Endothelial cell of umbilical vein (primary cell): Measurements from ENCODE around the gene HOXD4. TPM values are rescaled to one million over a fixed set of nuclear protein-coding genes. Genes with fewer than 3 reads are reported as not detected.

Experiments used
- BruUV-seq: library from RNA; stranded (reverse); fragments of 400-500 nt; replicated peaks from 2 replicates; lab custom pipeline; 2021; lab: Mats Ljungman, UMichigan
- CTCF ChIA-PET: fragments of 300-600, 350-600 bp; sonication (Branson Sonifier 250); formaldehyde crosslinking; loops from one replicate; lab custom pipeline; 2021; ENCODE audit warnings: antibody characterized with exemption, inconsistent platforms; lab: Charles Lee
- POLR2A ChIA-PET: fragments of 300-600, 350-600 bp; sonication (Branson Sonifier 250); formaldehyde crosslinking; loops from one replicate; lab custom pipeline; 2021; ENCODE audit warnings: antibody characterized with exemption, inconsistent platforms; lab: Charles Lee
- DNase-seq: peaks from one replicate; pipeline ENCODE4 v3.0.0-alpha.2; 2011; ENCODE audit warnings: low read depth, low spot score
- FAIRE-seq: peaks from 2 replicates; lab custom pipeline; 2011; peaks lifted over from hg19 to GRCh38; lab: Jason Lieb, UNC
- H2AFZ ChIP-seq: 2 replicates; pipeline ENCODE4 v1.6.0; 2012; ENCODE audit warnings: low read depth, low read length, control low read depth, inconsistent platforms
- H3K27ac ChIP-seq: 2 replicates; pipeline ENCODE4 v1.5.1; 2011; ENCODE audit warnings: low read depth, mild to moderate bottlenecking, control low read depth, low read length, moderate library complexity; ENCODE audit not compliant: insufficient read depth
- H3K27me3 ChIP-seq, 2 experiments: 2 replicates each; pipeline versions ENCODE4 v1.6.0 to v1.6.1; 2011; ENCODE audit warnings: low read length in 2 of 2, mixed read lengths in 1 of 2; ENCODE audit not compliant: control insufficient read depth in 2 of 2, insufficient read depth in 2 of 2
- H3K36me3 ChIP-seq, 2 experiments: 2 replicates in 1 of 2; 3 replicates in 1 of 2; pipeline ENCODE4 v1.5.1; 2011; ENCODE audit warnings: low read length in 2 of 2, mild to moderate bottlenecking in 1 of 2, moderate library complexity in 1 of 2; ENCODE audit not compliant: control insufficient read depth in 2 of 2, insufficient read depth in 2 of 2; ENCODE audit errors: extremely low read depth in 1 of 2
- H3K4me1 ChIP-seq: 3 replicates; pipeline ENCODE4 v1.5.1; 2011; ENCODE audit warnings: mild to moderate bottlenecking, low read length; ENCODE audit not compliant: control insufficient read depth, insufficient read depth; ENCODE audit errors: extremely low read depth
- H3K4me2 ChIP-seq: 2 replicates; pipeline ENCODE4 v1.6.1; 2011; ENCODE audit warnings: low read length, control low read depth, mixed read lengths; ENCODE audit not compliant: insufficient read depth
- H3K4me3 ChIP-seq, 3 experiments: fragments of 200-600 bp in 1 of 3; sonication (generic), shearing (Covaris generic) in 1 of 3; replicated peaks in 1 of 3; 2 replicates each; pipeline ENCODE4 v1.5.1; 2011 to 2016; ENCODE audit warnings: control low read depth in 3 of 3, low read length in 3 of 3, mild to moderate bottlenecking in 2 of 3, inconsistent platforms in 1 of 3, low read depth in 1 of 3, moderate library complexity in 1 of 3; ENCODE audit not compliant: insufficient read depth in 1 of 3
- H3K79me2 ChIP-seq: 2 replicates; pipeline ENCODE4 v1.6.0; 2012; ENCODE audit warnings: low read length, inconsistent platforms; ENCODE audit not compliant: control insufficient read depth, insufficient read depth
- H3K9ac ChIP-seq: replicated peaks from 2 replicates; pipeline ENCODE3; 2011; ENCODE audit warnings: low read length, control low read depth; ENCODE audit not compliant: insufficient read depth; ENCODE audit errors: extremely low read depth
- H3K9me1 ChIP-seq: replicated peaks from 3 replicates; pipeline ENCODE4 v1.6.0; 2011; ENCODE audit warnings: mild to moderate bottlenecking, low read length; ENCODE audit not compliant: control insufficient read depth, insufficient read depth; ENCODE audit errors: extremely low read depth
- H3K9me3 ChIP-seq: replicated peaks from 2 replicates; pipeline ENCODE4 v1.5.1; 2012; ENCODE audit warnings: low read length, inconsistent platforms; ENCODE audit not compliant: control insufficient read depth, insufficient read depth
- H4K20me1 ChIP-seq: replicated peaks from 2 replicates; pipeline ENCODE3; 2011; ENCODE audit warnings: mild to moderate bottlenecking, low read length; ENCODE audit not compliant: control insufficient read depth, insufficient read depth; ENCODE audit errors: extremely low read depth
- CTCF ChIP-seq, 2 donors: IDR thresholded peaks; 1 replicate in 1 of 2; 2 replicates in 1 of 2; pipeline ENCODE4 v1.5.1; 2011; ENCODE audit warnings: low read length in 2 of 2, mild to moderate bottlenecking in 2 of 2, moderate library complexity in 2 of 2, control low read depth in 1 of 2, inconsistent platforms in 1 of 2, low read depth in 1 of 2; ENCODE audit not compliant: insufficient read depth in 1 of 2; ENCODE audit errors: extremely low read depth in 1 of 2
- EZH2 ChIP-seq: IDR thresholded peaks from 2 replicates; pipeline ENCODE4 v1.6.1; 2012; ENCODE audit warnings: borderline replicate concordance, low read depth, mild to moderate bottlenecking, moderate library complexity, low read length, inconsistent platforms; ENCODE audit not compliant: severe bottlenecking
- FOS ChIP-seq: IDR thresholded peaks from 2 replicates; pipeline ENCODE4 v1.6.1; 2011; ENCODE audit warnings: mild to moderate bottlenecking, low read length, moderate library complexity, borderline replicate concordance; ENCODE audit not compliant: insufficient read depth
- GATA2 ChIP-seq: IDR thresholded peaks from 2 replicates; pipeline ENCODE4 v1.7.0; 2011; ENCODE audit warnings: low read depth, mild to moderate bottlenecking, moderate library complexity, mixed read lengths, low read length; ENCODE audit not compliant: insufficient read length, insufficient read depth
- JUN ChIP-seq: IDR thresholded peaks from 2 replicates; pipeline ENCODE4 v1.6.1; 2011; ENCODE audit warnings: borderline replicate concordance, low read depth; ENCODE audit not compliant: insufficient read length, insufficient read depth
- MAX ChIP-seq: IDR thresholded peaks from 2 replicates; pipeline ENCODE4 v1.6.1; 2011; ENCODE audit not compliant: insufficient read depth, insufficient read length
- MYC ChIP-seq: IDR thresholded peaks from one replicate; pipeline ENCODE4 v1.6.1; 2011; ENCODE audit warnings: mild to moderate bottlenecking, low read depth, low read length
- POLR2A ChIP-seq: IDR thresholded peaks from 2 replicates; pipeline ENCODE4 v1.6.1; 2012; ENCODE audit warnings: low read depth, mild to moderate bottlenecking, control low read depth, low read length
- POLR2AphosphoS5 ChIP-seq: IDR thresholded peaks from 2 replicates; pipeline ENCODE4 v1.6.1; 2012; ENCODE audit warnings: low read depth, mild to moderate bottlenecking, control low read depth, low read length, moderate library complexity; ENCODE audit not compliant: insufficient read depth
- dilution Hi-C: fragments of 300-500 bp; cut with MboI; formaldehyde crosslinking; loops from one replicate; pipeline ENCODE4 v1.15.0; 2019; ENCODE audit warnings: low sequenced_read_pairs; ENCODE audit not compliant: extremely low pct_ligation_motif_present
- intact Hi-C: fragments of 100-400 bp; cut with micrococcal nuclease; formaldehyde crosslinking; loops from one replicate; pipeline ENCODE4 v1.10.0; 2022
- polyA plus RNA-seq, 4 experiments: library from polyadenylated mRNA; depleted of rRNA in 3 of 4; stranded (reverse) in 3 of 4; unstranded in 1 of 4; fragments of >200 nt; gene quantifications; 2 replicates each; pipeline versions ENCODE4 v1.2.1 to v1.2.3, GENCODE V29; 2011 to 2012; ENCODE audit warnings: missing spikeins in 1 of 4
- total RNA-seq: library from RNA; stranded (reverse); gene quantifications from 2 replicates; pipeline ENCODE4 v1.2.3, GENCODE V29; 2021

HOXD4 gene
- total and polyA plus RNA-seq, 2 donors (not counting 3 experiments of a cell fraction or from before 2014, with no cell fraction given): 7.6 to 13.7 TPM

- no peak for FAIRE-seq
- Histone ChIP-seq H2AFZ (no peak overlapping the region), H3K4me1 (peaks cover 3% of the 10 kb centered on the region), H3K4me3 (peak overlapping the region in 2 of 3 experiments; percentile 1 to 37), H3K79me2 (no peaks in the 10 kb centered on the region), H3K27ac (no peak overlapping the region), H3K9me1 (no peaks in the 10 kb centered on the region), H3K9me3 (no peaks in the 10 kb centered on the region), H4K20me1 (no peaks in the 10 kb centered on the region), H3K27me3 (peaks cover 5 to 15% of the 10 kb centered on the region in 2 experiments), H3K9ac (no peak overlapping the region), H3K36me3 (no peaks in the 10 kb centered on the region), H3K4me2 (peak overlapping the region; percentile 73)
- ChIA-PET POLR2A (no interaction called here), CTCF (interaction anchor here (1.0 kb wide), 3 partner anchors 23 to 390 kb away, joined by 3 to 4 read pairs (median 4); partner anchors contain the start of gene HOXD1)
- intact Hi-C loops: no loop called here
- BruUV-seq: no TSS peak
- DNase-seq: peak; percentile 36
- no peak for TF ChIP-seq JUN
- no peak for TF ChIP-seq MAX
- TF ChIP-seq GATA2: no peak
- no peak for TF ChIP-seq EZH2
- no peak for TF ChIP-seq CTCF (IDR thresholded peaks at IDR 0.05; ENCODE audit: extremely low read depth in 1 of 2, insufficient read depth in 1 of 2, low read depth in 1 of 2, low read length in 2 of 2)
- TF ChIP-seq POLR2A: no peak
- no peak for TF ChIP-seq MYC
- TF ChIP-seq POLR2AphosphoS5: no peak
- TF ChIP-seq FOS: no peak
- dilution Hi-C loops: no loop called here
These were observed 13.4 kb downstream of the HOXD4 start for GRCh38 chr2:176164611-176165369.
